Stimulated activated CD8-positive, alpha-beta memory T cell treated with anti-CD3 and anti-CD28 coated beads, Interleukin-15, amount 100 ng/mL, for 48 hours (primary cell): Measurements from ENCODE around the gene IGFL3.
"Not testable (repeated sequence)": the region's sequence is repeated elsewhere in the genome, so short reads cannot be mapped to it uniquely, and the experiment has no call there.

Source experiments
- DNase-seq, 2 donors: peaks; one replicate each; pipeline ENCODE4 v3.0.0-alpha.2; 2020; ENCODE audit warnings: low read depth in 2 of 2

The IGFL3 gene

DNA sequence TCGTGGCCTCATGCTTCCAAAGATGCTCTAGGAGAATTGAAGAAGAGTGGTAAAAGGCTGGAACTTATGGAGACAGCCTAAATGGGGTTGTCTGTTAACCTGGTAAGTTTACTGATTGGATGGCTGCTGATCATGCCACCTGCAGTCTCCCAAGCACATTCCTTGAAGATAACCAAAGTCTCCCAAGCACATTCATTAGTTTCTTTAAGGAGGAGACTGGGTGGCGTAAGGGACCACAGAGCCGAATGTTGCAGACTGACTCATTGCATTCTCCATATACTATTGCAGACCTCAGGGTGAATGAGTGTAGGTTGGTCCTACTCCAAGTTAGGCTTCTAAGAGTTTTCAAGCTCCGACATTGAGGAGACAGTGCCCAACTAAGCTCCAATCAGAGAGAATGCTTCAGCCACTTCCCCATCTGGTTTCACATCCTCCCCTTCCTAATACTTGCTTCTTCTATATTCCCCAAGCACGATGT lies at the start of gene IGFL3:
Gene IGFL3, minus strand, starts transcription at position 51 of the 478 bp plus-strand sequence. Its CDS starts 39 bp downstream, at position 12.
- no peak for DNase-seq

DNA sequence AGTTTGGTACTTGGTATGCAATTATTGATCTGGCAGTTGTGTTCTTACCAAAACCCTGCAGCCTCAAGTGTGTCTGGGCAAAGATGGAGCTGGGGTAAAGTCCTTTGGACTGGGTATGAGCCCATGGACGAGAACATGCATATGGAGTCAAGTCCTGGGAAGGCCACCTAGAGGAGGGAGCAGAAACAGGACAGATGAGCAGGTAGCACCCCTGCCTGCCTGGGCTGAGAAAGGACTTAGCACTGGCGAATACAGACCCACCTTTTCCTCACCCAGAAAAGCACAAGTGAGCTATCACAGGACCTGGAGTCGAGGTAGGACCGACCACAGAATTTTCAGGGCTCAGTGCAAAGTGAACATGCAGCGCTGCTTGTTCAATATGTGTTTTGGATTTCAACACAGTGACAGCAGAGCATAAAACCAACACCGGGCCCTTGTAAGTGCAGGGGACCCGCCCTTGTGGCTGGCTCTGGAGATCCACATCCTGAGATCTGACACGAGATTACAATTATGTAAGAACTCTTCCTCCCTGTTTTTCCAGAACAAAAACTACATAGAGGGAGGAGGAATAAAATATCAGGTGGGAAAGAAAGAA lies 49.5 kb upstream of the IGFL3 start:
- DNase-seq = no peak

DNA sequence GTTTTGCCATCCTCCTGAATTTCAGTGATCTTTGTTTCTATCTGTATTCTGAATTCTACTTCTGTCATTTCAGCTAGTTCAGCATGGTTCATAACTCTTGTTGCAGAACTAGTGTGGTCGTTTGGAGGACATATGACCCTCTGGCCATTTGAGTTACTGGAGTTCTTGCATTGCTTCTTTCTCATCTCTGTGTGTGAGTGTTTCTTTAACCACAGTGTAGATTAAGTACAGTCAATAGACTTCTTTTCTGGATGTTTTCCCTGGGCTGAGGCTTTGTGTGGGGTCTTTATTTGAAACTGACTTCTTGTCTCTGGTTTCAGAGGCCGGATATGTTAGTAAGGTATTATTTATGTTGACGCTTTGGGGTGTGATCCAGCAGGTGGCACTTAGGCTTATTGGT lies 38.2 kb upstream of the IGFL3 start:
- DNase-seq = no peak

DNA sequence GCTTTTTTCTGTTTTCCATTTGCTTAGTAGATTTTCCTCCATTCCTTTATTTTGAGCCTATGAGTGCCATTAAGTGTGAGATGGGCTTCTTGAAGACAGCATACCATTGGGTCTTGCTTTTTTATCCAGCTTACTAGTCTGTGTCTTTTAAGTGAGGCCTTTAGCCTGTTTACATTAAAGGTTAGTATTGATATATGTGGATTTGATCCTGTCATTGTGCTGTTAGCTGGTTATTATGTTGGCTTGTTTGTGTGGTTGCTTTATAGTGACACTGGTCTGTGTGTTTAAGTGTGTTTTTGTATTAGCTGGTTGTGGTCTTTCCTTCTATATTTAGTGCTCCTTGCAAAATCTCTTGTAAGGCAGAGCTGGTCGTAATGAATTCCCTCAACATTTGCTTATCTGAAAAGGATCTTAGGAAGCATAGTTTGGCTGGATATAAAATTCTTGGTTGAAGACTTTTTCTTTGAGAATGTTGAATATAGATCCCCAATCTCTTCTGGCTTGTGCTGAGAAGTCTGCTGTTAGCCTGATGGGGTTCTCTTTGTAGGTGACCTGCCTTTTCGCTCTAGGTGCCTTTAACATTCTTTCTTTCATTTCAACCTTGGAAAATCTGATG lies 37.3 kb upstream of the IGFL3 start:
- DNase-seq = not testable (repeated sequence)

DNA sequence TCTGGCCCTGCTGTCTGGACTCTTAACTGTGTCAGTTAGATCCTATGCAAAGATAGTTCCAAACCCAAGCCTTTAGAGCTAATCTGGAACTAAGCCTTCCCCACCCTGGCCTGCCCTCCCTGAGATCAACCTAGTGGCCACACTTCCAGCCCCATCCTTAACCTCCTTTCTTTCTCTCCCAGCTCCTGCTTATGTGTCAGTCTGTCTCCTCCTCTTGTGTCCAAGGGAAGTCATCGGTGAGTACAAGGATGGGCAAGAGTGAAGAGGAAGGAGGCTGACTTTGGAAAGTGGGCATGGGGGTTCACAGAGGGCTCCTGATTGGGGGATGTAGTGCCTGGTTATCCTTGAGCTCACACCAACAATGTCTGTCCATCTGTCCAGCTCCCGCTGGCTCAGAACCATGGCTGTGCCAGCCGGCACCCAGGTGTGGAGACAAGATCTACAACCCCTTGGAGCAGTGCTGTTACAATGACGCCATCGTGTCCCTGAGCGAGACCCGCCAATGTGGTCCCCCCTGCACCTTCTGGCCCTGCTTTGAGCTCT lies 35.8 kb upstream of the IGFL3 start:
- DNase-seq = no peak

DNA sequence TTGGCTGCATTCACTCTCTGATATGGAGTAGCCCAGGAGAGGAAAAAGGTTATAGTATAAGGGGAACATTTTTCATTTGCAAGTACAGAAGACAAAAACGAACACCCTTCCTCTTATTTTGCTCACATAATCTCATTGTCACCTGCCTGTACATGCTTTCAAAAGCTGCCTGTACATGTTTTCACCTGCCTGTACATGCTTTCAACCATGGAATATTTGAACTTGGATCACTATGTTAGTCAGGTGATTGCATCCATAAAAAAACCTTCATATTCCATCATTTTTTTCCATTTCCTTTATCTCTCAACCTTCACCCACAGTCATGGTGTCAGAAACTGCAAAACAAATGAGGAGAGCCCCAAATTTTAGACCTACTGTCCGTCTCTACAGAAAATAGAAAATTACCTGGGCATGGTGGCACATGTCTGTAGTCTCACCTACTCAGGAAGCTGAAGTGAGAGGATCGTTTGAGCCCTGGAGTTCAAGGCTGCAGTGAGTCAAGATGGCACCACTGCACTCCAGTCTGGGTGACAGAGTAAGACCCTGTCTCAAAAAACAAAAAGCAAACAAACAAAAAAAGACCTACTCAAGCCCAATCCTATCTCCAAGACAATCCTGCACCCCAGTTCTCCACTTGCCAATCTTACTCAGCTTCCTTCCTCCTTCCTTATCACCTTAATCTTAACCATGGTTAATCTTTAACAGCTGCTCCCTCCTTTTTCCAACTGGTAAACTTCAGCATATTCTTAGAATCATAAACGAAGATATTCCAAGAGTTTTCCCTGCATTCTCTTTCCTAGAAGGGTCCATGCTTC lies 35.1 kb upstream of the IGFL3 start:
- no peak for DNase-seq

DNA sequence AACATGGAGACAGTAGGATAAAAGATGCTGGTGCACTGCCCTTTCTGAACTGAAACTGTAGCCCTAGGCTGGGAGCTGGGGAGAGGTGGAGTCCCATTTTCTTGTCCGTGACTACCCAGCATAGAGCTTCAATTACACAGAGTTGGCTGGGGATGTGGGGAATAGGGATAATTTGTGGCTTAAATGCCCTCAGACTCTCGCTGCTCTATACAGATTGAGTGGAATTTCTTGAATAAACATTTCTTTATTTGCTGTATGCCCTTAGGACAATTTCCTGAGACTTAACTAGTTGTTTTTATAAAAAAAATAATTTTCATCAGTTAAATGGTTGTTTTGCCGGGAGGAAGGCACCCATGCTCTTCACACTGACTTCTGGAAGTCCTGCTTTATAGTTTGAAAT lies 30.7 kb upstream of the IGFL3 start:
- no peak for DNase-seq

DNA sequence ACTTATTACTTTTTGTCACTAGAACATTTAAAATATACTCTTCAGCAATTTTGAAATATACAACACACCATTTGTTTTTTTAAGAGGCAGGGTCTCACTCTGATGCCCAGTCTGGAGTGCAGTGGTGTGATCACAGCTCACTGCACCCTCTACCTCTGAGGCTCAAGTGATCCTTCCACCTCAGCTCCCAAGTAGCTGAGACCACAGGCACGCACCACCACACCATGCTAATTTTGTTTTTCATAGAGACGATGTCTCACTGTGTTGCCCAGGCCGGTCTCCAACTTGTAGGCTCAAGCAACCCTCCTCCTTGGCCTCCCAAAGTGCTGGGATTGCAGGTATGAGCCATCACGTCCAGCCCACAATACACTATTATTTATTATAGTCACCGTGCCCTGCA lies 26.1 kb upstream of the IGFL3 start:
- DNase-seq = no peak

DNA sequence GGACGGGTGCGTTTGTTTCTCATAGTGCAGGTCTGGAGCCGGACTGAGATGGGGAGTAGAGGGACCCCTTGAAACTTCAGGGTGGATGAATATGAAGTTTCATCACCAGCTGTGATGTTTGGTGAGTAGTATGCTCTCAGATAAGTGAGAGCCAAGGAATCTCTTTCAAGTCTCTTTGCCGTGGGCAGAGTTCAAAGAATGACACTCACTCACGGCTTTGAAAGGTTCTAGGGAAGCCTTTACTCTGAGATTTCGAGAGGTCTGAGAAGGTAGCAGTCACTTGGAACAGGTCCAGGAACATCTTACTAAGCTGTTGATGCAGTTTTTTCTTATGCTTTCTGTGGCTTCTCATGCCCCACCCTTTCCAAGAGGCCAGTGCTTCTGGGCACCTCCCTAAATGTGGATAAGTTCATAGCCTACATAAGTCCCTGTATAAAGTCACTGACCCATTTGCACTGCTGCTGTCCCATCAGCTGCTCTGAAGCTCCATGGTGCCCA lies 23.4 kb upstream of the IGFL3 start, which contains the start of gene IGFL2:
Gene IGFL2, plus strand, starts transcription at position 448 of the 498 bp plus-strand sequence. Its CDS starts 41 bp downstream, at position 489.
- peak in 1 of 2 donors; percentile 6 for DNase-seq

DNA sequence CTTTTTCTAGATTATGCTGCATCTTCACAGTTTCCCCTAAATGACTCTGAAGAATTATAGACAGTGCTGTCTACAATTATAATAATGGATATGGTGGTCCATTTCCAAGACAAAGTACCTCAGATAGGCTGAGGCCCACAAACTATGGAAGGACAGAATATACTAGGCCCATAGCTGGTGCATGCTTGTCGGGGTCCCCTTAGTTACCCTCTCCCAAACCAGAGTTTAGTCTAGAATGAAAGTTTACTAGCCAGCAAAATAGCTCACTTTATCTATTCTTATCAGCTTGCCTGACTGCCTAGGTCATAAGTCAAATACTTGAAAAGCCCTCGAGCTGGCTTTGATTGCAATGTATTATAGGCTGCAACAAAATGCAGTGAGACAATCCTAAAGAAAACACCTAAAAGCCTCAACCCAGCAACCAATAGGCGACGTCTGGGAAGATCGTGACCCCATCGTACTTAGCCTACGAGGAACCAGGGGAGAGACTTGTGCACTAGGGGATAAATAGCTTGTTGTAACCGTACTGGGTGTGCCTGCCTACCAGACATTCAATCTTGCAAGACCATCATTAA lies 22.8 kb upstream of the IGFL3 start:
- no peak for DNase-seq

DNA sequence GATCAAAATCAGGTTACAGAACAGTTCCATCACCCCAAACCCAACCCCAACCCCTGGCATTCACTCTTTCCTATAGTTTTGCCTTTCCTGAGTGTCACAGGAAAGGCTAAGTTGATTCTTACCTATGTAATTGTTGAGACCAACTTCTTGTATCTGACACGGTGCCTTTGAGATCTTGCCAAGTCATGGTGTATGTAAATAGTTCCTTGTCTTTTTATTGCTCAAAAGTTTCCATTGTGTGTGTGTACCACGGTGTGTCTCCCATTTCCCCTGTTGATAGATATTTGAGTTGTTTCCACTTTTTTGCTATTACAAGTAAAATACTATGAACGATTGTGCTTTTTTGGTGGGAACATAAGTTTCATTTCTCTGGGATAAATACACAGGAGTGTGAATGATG lies 20.3 kb upstream of the IGFL3 start:
- no peak for DNase-seq

DNA sequence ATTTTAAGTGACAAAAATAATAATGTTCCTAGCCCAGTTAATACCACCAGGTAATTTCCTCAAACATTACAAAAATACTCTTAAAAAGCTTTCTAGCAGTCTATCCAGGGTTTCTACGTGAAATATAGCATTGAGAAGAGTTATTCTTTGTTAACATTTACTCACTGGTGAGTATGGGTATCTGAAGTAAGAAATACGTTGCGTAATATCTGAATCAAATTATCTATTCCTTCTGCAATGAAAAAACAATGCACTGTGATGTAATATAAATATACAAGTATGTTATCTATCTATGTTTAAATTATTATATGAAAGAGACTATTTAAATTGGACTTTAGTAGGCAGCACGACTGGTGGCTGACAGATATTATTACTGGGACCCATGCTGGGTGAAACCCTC lies 17.8 kb upstream of the IGFL3 start:
- DNase-seq = no peak

DNA sequence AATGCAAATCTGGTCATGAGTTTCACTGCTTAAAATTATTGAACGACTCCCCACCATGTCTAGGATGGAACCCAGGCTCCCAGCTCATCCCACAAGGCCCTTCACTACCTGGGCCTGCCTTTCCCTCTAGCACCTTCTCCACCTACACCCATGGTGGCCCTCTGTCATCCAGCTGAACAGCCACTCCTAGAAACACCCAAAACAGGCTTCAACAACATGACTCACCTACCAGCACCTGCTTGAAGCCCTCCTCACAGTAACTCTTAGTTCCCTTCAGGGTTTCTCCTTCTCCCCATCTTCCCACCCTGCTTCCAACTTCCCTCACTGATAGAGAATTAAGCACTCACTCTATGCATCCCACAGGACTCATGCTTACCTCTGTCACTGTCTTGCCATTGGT lies 16.9 kb upstream of the IGFL3 start:
- no peak for DNase-seq

DNA sequence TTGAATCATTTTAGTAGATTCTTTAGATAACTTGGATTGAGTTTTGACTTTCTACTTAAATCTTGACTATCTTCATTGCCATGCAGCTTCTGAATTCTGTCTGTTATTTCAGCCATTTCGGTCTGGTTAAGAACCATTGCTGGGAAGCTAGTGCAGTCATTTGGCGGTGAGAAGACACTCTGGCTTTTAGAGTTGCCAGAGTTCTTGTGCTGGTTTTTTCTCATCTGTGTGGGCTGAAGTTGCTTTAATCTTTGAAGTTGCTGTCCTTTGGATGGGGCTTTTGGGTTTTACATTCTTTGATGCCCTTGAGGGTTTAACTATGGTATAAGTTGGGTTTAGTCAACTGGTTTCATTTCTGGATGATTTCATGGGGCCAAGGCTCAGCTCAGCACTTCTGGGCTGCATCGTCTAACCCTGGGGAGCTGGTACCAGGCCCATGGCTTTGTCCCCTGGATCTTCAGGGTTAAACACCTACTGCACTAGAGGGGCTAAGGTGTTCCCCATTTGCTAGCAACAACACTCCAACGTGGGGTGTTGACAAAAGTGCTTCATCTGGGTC lies 13.5 kb upstream of the IGFL3 start:
- DNase-seq = no peak

DNA sequence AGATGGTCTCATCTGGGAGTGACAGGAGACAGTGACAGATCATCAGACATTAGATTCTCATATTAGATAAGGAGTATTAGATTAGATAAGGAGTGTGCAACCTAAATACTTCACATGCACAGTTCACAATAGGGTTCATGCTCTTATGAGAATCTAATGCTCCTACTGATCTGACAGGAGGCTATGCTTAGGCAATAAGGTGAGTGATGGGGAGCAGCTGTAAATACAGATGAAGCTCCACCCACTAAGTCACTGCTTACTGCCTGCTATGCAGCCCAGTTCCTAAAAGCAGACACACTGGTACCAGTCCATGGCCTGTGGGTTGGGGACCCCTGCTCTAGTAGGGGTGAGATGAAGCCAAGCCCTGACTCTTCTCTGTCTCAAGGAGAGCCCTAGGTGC lies 10.0 kb upstream of the IGFL3 start:
- DNase-seq = no peak

DNA sequence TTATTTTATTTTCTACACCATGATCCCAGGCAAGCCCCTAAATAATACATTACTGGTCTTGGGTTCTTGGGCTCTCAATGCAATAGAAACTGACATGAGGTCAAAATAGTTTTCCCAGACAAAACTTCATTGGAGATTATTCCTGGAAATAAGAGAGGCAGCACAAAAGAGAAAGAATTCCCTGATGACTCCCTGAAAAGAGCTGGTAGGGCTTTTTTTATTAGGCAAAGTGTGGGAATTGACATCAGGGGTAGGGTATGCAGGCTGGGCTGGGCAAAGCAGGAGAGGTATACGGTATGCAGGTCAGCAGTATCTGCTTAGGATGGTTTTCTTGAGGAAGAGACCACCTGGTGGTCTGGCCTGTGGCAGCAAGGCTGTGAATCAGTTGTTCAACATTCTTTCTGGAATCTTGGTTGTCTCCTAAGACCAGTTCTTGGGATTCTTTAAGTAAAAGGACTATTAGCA lies 9.3 kb upstream of the IGFL3 start:
- DNase-seq = no peak

DNA sequence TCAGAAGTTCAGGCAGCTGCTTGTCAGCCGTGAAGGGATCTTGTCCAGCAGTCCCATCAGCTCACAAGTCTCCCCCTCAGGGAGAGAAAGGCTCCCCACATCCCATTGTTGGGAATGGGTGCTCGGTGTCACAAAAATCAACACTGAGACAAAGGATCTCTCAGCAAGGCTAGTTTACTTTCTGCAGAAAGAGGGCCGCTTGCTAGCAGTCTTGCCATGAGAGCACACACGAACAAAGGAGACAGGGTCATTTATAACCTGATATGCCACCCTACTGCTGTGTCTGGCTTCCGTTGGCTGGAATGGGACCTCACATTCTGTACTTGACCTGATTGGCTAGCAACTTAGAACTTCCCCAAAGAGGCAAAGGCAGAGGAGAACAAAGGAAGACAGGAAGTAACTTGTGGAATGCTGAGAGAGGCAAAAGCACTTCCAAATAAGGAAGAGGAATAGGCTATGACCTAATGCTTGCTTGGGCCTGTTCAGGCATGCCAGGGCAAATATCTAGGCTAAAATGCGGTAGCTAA lies 8.7 kb upstream of the IGFL3 start:
- DNase-seq = no peak

DNA sequence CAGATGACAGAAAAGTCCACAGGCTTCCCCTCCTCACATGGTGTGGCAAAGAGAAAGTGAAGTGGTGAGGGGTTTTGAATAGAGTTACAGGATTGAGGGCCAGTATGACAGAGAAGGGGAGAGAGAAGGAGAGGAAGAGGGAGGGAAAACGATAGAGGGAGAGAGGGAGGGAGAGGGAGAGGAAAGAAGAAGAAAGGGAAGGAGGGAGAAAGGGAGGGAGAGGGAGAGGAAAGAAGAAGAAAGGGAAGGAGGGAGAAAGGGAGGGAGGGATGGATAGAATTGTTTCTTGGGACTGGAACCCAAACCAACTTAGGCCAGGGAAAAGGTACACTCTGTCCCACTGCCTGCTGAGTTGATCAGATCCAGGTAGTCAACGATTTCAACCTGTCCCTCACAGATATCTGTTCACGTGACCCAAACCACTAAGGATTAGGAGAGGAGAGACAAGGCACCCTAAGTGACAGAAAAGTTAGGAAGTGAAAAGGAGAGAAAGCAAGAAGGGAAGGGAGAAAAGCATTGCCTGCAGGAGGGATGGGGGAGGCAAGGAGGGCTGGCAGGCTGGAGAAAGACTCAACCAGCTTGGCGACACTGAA lies 8.1 kb upstream of the IGFL3 start:
- no peak for DNase-seq

DNA sequence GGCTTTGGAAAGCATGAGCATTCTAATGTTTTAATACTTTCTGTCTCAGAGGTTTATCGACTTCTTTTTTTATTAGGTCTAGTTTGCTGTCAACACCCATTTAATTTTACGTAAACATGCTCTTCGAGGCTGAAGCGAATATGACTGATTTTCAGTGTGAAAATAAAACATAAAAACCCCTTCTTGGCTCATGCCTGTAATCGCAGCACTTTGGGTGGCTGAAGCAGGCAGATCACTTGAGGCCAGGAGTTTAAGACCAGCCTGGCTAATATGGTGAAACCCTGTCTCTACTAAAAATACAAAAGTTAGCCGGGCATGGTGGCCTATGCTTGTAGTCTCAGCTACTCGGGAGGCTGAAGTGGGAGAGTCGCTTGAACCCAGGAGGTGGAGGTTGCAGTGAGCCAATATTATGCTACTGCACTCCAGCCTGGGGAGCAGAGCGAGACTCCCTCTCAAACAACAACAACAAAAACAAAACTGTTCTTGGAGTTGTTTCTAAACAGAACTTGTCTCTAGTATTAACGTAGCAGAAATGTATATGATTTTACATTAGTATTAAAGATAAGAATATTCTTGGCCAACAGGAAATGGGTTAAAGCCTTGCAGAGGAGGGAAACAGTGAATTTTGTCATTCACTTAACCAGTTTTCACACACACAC lies 7.1 kb upstream of the IGFL3 start:
- DNase-seq = no peak

DNA sequence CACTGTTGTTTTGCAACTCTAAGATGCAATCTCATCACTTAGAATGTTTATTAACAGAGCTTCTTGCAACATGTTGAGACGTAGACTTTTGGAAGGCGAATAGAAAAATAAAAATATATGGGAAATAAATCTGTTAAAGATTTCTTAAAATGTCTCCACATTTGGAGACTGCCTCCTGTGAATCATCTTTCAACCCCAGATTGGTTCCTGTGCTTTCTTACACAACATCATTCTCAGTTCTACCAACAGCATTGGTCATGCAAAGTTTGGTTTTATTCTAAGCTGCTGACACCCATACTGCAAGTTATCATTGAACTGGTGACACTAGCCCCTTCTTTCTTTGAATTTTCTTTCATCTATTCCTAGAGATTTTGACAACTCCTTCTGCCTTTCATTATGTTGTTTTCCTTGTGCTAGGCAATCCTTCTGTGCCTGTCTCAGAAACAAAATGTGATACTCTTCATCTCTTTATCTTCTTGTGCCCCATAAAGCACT lies 1.6 kb upstream of the IGFL3 start:
- DNase-seq = no peak
